Lung (tissue), 12 donors: ENCODE results near the gene TP63. TPM values are rescaled to one million over a fixed set of nuclear protein-coding genes. Genes with fewer than 3 reads are reported as not detected.

Experiments
- ATAC-seq: fragments of 200-7000 bp; cut with Tn5 transposase; one replicate; pipeline ENCODE4 v1.9.1; 2020; ENCODE audit warnings: moderate number of reproducible peaks; ENCODE audit not compliant: insufficient read depth, low FRiP score
- DNase-seq, 3 donors: peaks; one replicate each; pipeline ENCODE4 v3.0.0-alpha.2; 2013 to 2017
- H3K27ac ChIP-seq, 2 donors: one replicate each; pipeline ENCODE4 v1.5.1; 2013; ENCODE audit warnings: mild to moderate bottlenecking in 2 of 2, moderate library complexity in 2 of 2, control low read depth in 1 of 2, inconsistent platforms in 1 of 2, low read depth in 1 of 2, low read length in 1 of 2
- H3K27me3 ChIP-seq, 3 donors: one replicate each; pipeline ENCODE4 v1.5.1; 2013; ENCODE audit warnings: low read length in 2 of 3; ENCODE audit not compliant: control insufficient read depth in 3 of 3, insufficient read depth in 3 of 3
- H3K36me3 ChIP-seq, 4 donors: one replicate each; pipeline ENCODE4 v1.5.1; 2013; ENCODE audit warnings: low read length in 4 of 4, mild to moderate bottlenecking in 1 of 4, moderate library complexity in 1 of 4; ENCODE audit not compliant: control insufficient read depth in 4 of 4, insufficient read depth in 4 of 4
- H3K4me1 ChIP-seq, 5 donors: one replicate each; pipeline ENCODE4 v1.5.1; 2013; ENCODE audit warnings: low read length in 5 of 5, mild to moderate bottlenecking in 2 of 5, moderate library complexity in 1 of 5; ENCODE audit not compliant: control insufficient read depth in 5 of 5, insufficient read depth in 5 of 5
- H3K4me3 ChIP-seq: one replicate; pipeline ENCODE4 v1.5.1; 2013; ENCODE audit warnings: mild to moderate bottlenecking, control low read depth, moderate library complexity
- H3K9ac ChIP-seq, 2 donors: one replicate each; pipeline ENCODE4 v1.5.1; 2013; ENCODE audit warnings: low read length in 2 of 2, control low read depth in 1 of 2; ENCODE audit not compliant: insufficient read depth in 1 of 2
- H3K9me3 ChIP-seq, 4 donors: one replicate each; pipeline ENCODE4 v1.5.1; 2013; ENCODE audit warnings: low read length in 3 of 4, mild to moderate bottlenecking in 1 of 4, moderate library complexity in 1 of 4; ENCODE audit not compliant: control insufficient read depth in 4 of 4, insufficient read depth in 3 of 4
- WGBS, 2 donors: extraction: QIAGEN DNeasy Blood & Tissue Kit; methylation state at CpG; one replicate each; pipeline ENCODE4 v1.1.7; 2013; 5-methylcytosine and 5-hydroxymethylcytosine counted together
- polyA plus RNA-seq, 2 donors: library from polyadenylated mRNA; stranded (reverse); fragments of 200-250 nt; gene quantifications; one replicate each; pipeline ENCODE4 v1.2.1, GENCODE V29; 2013
- total RNA-seq, 2 donors: library from RNA; depleted of rRNA in 1 of 2; stranded (reverse); fragments of >200 nt in 1 of 2; gene quantifications; one replicate each; pipeline ENCODE4 v1.2.1, GENCODE V29; 2014 to 2021
- TF ChIP-seq, protein P1 (sequence below): IDR thresholded peaks from 2 replicates; pipeline ENCODE4 v1.5.1; 2012; ENCODE audit warnings: mild to moderate bottlenecking; ENCODE audit errors: control extremely low read depth, extremely low read depth
- donor health status: control.
- donor health status: control.
- donor health status: Bipolar disorder and iron deficiency.
- donor health status: healthy.
- donor health status: DM: yes; HTN: yes; CAD: no.

The TP63 gene
- total and polyA plus RNA-seq, 4 donors: 1.1 to 12.3 (median 2.7) TPM

DNA sequence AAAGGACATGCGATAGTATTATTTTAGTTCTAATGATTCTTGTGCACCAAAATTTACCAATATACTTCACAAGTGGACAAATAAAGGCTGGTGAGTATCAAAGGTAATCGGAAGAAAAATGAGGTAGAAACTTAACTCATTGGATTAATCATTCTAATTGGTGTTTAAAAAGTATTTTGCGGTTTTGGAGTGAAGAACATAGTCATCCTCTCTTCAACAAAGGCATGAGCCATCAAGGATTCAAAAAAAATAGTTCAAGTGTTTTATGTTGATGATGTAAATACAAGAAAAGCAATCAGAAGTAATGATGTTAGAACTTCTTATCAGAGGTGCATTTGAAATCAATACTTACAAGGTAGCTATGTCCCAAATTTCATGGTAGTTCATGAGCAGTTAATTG, 268.0 kb downstream of the TP63 start:
- H3K36me3 ChIP-seq: no peaks in the 10 kb centered on the region
- ATAC-seq: no peak
- H3K4me3 ChIP-seq: no peak overlapping the region
- peaks cover 0 to 2% (median 0%) of the 10 kb centered on the region in 4 donors for H3K9me3 ChIP-seq
- 93 to 98% methylated on average over 3 of the region's 3 CpGs for WGBS, 2 donors
- H3K27ac ChIP-seq: no peak overlapping the region
- no peaks in the 10 kb centered on the region for H3K27me3 ChIP-seq
- H3K9ac ChIP-seq: no peak overlapping the region
- no peak for DNase-seq
- H3K4me1 ChIP-seq: no peaks in the 10 kb centered on the region
- TF ChIP-seq, protein P1, sequence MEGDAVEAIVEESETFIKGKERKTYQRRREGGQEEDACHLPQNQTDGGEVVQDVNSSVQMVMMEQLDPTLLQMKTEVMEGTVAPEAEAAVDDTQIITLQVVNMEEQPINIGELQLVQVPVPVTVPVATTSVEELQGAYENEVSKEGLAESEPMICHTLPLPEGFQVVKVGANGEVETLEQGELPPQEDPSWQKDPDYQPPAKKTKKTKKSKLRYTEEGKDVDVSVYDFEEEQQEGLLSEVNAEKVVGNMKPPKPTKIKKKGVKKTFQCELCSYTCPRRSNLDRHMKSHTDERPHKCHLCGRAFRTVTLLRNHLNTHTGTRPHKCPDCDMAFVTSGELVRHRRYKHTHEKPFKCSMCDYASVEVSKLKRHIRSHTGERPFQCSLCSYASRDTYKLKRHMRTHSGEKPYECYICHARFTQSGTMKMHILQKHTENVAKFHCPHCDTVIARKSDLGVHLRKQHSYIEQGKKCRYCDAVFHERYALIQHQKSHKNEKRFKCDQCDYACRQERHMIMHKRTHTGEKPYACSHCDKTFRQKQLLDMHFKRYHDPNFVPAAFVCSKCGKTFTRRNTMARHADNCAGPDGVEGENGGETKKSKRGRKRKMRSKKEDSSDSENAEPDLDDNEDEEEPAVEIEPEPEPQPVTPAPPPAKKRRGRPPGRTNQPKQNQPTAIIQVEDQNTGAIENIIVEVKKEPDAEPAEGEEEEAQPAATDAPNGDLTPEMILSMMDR: no peak

DNA sequence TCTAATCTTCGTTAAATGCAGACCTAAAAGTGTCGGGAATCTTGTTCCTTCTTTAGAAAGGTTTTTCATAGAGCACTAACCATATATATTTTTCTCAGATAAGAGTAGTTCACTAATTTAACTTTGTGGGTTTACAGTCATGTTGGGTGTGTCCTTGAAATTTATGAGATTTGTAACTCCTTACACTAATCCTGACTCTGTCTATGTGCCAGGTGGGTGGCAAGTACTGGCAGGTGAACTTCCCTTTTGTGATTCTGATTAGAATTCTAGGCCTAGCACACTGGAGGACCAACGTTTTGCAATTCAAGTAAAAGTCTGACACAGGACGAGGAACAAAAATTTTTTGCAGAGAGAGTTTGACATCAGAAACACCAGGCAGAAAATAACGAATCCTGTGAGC, 269.4 kb downstream of the TP63 start:
- H3K27ac ChIP-seq: no peak overlapping the region
- WGBS, 2 donors: 77 to 83% methylated on average over 5 of the region's 5 CpGs
- no peak overlapping the region for H3K9ac ChIP-seq
- H3K4me1 ChIP-seq: no peaks in the 10 kb centered on the region
- ATAC-seq: no peak
- no peaks in the 10 kb centered on the region for H3K36me3 ChIP-seq
- TF ChIP-seq, protein P1: no peak
- no peak overlapping the region for H3K4me3 ChIP-seq
- H3K27me3 ChIP-seq: no peaks in the 10 kb centered on the region
- no peaks in the 10 kb centered on the region for H3K9me3 ChIP-seq
- no peak for DNase-seq

- WGBS, 2 donors: 89 to 92% methylated on average over 6 of the region's 6 CpGs
- H3K27me3 ChIP-seq: no peaks in the 10 kb centered on the region
Observed at GRCh38 chr3:189901481-189901880, 270.3 kb downstream of the TP63 start.

More at GRCh38 chr3:189901481-189901880, 270.3 kb downstream of the TP63 start:
- Histone ChIP-seq H3K9me3 (no peaks in the 10 kb centered on the region), H3K9ac (no peak overlapping the region), H3K4me3 (no peak overlapping the region), H3K36me3 (no peaks in the 10 kb centered on the region), H3K4me1 (no peaks in the 10 kb centered on the region), H3K27ac (no peak overlapping the region)
- DNase-seq (no peak), ATAC-seq (no peak)
- TF ChIP-seq, protein P1: no peak
